Measurements from ENCODE around the gene PFN1.
A peak's percentile ranks its signal among the peaks of the same experiment; 100 is the strongest.

The PFN1 gene

GRCh38 chr17:4967539-4968485 is 19.5 kb upstream of the PFN1 start, which contains the start of gene SPAG7:
Gene SPAG7, minus strand, starts transcription at chr17:4967817. Its CDS starts 13 bp downstream, at chr17:4967804.
- DNase-seq, result peak; percentile 86 to 97 (median 89)

- DNase-seq, result peak; percentile 88 to 99 (median 92)
Measured at GRCh38 chr17:4966844-4967538, 18.7 kb upstream of the PFN1 start.

- no peak for DNase-seq
Measured at GRCh38 chr17:4965311-4965986, 17.1 kb upstream of the PFN1 start.

GRCh38 chr17:4960279-4960922 is 12.1 kb upstream of the PFN1 start:
- no peak for DNase-seq

- DNase-seq, result no peak
Measured at GRCh38 chr17:4959261-4959965, 11.1 kb upstream of the PFN1 start.

GRCh38 chr17:4958102-4958501 is 9.8 kb upstream of the PFN1 start:
- DNase-seq, result no peak

- DNase-seq, result peak in 3 of 5 donors; percentile 34 to 50 (median 40)
Measured at GRCh38 chr17:4956493-4957061, 8.2 kb upstream of the PFN1 start.

- no peak for DNase-seq
Measured at GRCh38 chr17:4955091-4955490, 6.8 kb upstream of the PFN1 start.

- DNase-seq, result no peak
Measured at GRCh38 chr17:4953451-4953961, 5.2 kb upstream of the PFN1 start.

- no peak for DNase-seq
Measured at GRCh38 chr17:4951486-4951885, 3.2 kb upstream of the PFN1 start.

GRCh38 chr17:4950746-4951204 is 2.4 kb upstream of the PFN1 start, which contains the start of gene ENO3:
Gene ENO3, plus strand, starts transcription at chr17:4951119. Its CDS starts 711 bp downstream, at chr17:4951830.
- no peak for DNase-seq

GRCh38 chr17:4950075-4950745 is 1.9 kb upstream of the PFN1 start:
- peak in 2 of 5 donors; percentile 48 to 53 for DNase-seq

GRCh38 chr17:4949321-4950074 is 1.2 kb upstream of the PFN1 start:
- peak; percentile 56 to 93 (median 69) for DNase-seq

GRCh38 chr17:4948931-4949320 is 596 bp upstream of the PFN1 start:
- DNase-seq, result peak; percentile 58 to 88 (median 61)

GRCh38 chr17:4947411-4948165 is 742 bp downstream of the PFN1 start:
- peak; percentile 40 to 87 (median 56) for DNase-seq

GRCh38 chr17:4947010-4947410 is 1.3 kb downstream of the PFN1 start:
- no peak for DNase-seq

GRCh38 chr17:4946312-4946976 is 1.9 kb downstream of the PFN1 start:
- no peak for DNase-seq

GRCh38 chr17:4945944-4946280 is 2.4 kb downstream of the PFN1 start:
- no peak for DNase-seq
